Transverse colon (tissue), 4 donors: ENCODE results near the gene MZT2A.
"Not testable (repeated sequence)": the region's sequence is repeated elsewhere in the genome, so short reads cannot be mapped to it uniquely, and the experiment has no call there.

ENCODE experiments used
- POLR2AphosphoS5 ChIP-seq, 3 donors: sonication (generic); formaldehyde crosslinking; IDR thresholded peaks; one replicate each; pipeline ENCODE4 v1.6.1; 2016; ENCODE audit warnings: antibody characterized with exemption in 3 of 3
- TF ChIP-seq, protein P1 (sequence below), 5 experiments: fragments of 200-600 bp in 3 of 5; fragments of 450-650 bp in 2 of 5; sonication (generic) in 3 of 5; IDR thresholded peaks; 1 replicate in 2 of 5; 2 replicates in 3 of 5; pipeline ENCODE4 v1.5.1; 2016 to 2017; ENCODE audit warnings: antibody characterized with exemption in 5 of 5, inconsistent platforms in 3 of 5, mild to moderate bottlenecking in 2 of 5, moderate library complexity in 1 of 5

DNA sequence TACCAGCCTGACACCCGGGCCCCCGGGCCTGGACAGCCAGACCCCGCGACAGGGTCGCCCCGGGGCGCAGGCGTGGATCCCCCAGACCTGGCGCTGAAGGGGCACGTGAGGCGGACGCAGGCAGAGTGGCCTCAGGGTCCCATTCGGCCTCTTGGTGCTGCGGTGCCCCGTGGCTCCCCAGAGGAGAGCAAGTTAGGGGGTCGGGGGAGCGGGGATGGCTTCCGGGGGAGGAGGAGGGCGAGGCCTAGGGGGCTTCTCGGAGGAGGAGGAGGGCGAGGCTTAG, 46.7 kb downstream of the MZT2A start:
- TF ChIP-seq, protein P1, sequence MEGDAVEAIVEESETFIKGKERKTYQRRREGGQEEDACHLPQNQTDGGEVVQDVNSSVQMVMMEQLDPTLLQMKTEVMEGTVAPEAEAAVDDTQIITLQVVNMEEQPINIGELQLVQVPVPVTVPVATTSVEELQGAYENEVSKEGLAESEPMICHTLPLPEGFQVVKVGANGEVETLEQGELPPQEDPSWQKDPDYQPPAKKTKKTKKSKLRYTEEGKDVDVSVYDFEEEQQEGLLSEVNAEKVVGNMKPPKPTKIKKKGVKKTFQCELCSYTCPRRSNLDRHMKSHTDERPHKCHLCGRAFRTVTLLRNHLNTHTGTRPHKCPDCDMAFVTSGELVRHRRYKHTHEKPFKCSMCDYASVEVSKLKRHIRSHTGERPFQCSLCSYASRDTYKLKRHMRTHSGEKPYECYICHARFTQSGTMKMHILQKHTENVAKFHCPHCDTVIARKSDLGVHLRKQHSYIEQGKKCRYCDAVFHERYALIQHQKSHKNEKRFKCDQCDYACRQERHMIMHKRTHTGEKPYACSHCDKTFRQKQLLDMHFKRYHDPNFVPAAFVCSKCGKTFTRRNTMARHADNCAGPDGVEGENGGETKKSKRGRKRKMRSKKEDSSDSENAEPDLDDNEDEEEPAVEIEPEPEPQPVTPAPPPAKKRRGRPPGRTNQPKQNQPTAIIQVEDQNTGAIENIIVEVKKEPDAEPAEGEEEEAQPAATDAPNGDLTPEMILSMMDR (IDR thresholded peaks at IDR 0.05), result not testable (repeated sequence)
- TF ChIP-seq POLR2AphosphoS5 (IDR thresholded peaks at IDR 0.05), result not testable (repeated sequence)
